Loucy (cell line): ENCODE measurements around the gene UBE2G2.

Source experiments
- CTCF ChIP-seq: fragments of 200-600 bp; sonication (generic); conservative IDR thresholded peaks from 2 replicates; pipeline ENCODE4 v1.5.1; 2014; ENCODE audit warnings: mild to moderate bottlenecking, antibody characterized with exemption, low read length
- EZH2phosphoT487 ChIP-seq: fragments of 200-600 bp; IDR thresholded peaks from 2 replicates; pipeline ENCODE4 v1.6.1; 2018; ENCODE audit warnings: antibody characterized with exemption, mild to moderate bottlenecking, moderate library complexity, borderline replicate concordance

GRCh38 chr21:44758141-44758561 lies 43.5 kb downstream of the UBE2G2 start:
- TF ChIP-seq EZH2phosphoT487 (no peak), CTCF (no peak)
